TTC549 (cell line): ENCODE data around the gene ANKRD49.

Source experiments
- FAIRE-seq: peaks from 2 replicates; lab custom pipeline; 2012; peaks lifted over from hg19 to GRCh38; lab: Jason Lieb, UNC

Gene ANKRD49

DNA sequence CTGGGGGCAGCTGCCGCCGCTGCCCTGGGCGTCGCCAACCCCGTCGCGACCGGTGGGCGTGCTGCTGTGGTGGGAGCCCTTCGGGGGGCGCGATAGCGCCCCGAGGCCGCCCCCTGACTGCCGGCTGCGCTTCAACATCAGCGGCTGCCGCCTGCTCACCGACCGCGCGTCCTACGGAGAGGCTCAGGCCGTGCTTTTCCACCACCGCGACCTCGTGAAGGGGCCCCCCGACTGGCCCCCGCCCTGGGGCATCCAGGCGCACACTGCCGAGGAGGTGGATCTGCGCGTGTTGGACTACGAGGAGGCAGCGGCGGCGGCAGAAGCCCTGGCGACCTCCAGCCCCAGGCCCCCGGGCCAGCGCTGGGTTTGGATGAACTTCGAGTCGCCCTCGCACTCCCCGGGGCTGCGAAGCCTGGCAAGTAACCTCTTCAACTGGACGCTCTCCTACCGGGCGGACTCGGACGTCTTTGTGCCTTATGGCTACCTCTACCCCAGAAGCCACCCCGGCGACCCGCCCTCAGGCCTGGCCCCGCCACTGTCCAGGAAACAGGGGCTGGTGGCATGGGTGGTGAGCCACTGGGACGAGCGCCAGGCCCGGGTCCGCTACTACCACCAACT lies 51.0 kb downstream of the ANKRD49 start:
- no peak for FAIRE-seq

GRCh38 chr11:94545264-94546161 lies 51.7 kb downstream of the ANKRD49 start:
- FAIRE-seq: no peak

DNA sequence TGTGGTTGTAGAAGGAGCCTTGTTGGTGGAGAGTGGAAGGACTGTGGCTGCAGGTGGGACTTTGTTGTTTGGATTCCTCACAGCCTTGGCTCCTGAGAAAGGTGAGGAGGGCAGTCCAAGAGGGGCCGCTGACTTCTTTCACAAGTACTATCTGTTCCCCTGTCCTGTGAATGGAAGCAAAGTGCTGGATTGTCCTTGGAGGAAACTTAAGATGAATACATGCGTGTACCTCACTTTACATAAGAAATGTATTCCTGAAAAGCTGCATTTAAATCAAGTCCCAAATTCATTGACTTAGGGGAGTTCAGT lies 52.3 kb downstream of the ANKRD49 start:
- FAIRE-seq: no peak

GRCh38 chr11:94546886-94547285 lies 53.1 kb downstream of the ANKRD49 start:
- FAIRE-seq: no peak

GRCh38 chr11:94549146-94549545 lies 55.4 kb downstream of the ANKRD49 start:
- FAIRE-seq: no peak
